DMS53 (cell line): ENCODE data around the gene PLIN3.
"Not testable (repeated sequence)": the region's sequence is repeated elsewhere in the genome, so short reads cannot be mapped to it uniquely, and the experiment has no call there.

Experiments
- DNase-seq: peaks from one replicate; lab custom pipeline; 2025; lab: John Stamatoyannopoulos, UW

The PLIN3 gene, protein sequence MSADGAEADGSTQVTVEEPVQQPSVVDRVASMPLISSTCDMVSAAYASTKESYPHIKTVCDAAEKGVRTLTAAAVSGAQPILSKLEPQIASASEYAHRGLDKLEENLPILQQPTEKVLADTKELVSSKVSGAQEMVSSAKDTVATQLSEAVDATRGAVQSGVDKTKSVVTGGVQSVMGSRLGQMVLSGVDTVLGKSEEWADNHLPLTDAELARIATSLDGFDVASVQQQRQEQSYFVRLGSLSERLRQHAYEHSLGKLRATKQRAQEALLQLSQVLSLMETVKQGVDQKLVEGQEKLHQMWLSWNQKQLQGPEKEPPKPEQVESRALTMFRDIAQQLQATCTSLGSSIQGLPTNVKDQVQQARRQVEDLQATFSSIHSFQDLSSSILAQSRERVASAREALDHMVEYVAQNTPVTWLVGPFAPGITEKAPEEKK

DNA sequence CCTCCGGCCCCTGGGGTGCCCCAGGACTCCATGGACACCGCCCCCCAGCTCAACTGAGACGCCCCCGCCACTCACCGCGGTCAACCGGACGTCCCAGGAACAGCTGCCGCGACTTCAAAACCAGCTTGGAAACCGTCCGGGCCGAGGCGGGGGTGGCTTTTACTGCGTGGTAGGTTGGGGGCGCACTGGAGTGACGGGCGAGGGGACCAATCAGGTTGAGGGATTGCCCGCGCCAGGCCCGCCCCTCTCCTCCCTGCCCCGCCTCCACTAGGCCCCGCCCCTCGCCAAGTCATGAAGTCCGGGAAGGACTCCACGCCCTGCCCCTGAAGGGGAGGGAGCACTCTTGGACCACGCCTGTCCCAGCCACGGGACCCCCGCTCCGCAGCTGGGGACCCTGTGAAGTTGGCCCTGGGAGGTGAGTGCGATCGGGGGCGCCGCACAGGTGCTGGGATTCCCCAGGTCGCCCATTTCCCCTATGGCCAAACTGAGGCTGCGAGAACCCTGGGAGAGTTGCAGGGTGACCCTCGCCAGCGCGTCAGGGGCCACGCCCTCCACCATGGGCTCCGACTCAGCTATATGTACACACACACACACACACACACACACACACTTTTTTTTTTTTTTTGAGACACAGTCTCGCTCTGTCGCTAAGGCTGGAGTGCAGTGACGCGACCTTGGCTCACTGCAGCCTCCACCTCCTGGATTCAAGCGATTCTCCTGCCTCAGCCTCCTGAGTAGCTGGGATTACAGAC, at the start of gene PLIN3:
Gene PLIN3, minus strand, starts transcription at position 134 of the 752 bp plus-strand sequence. CDS start 6,273 bp downstream, outside the sequence.
- peak; percentile 89 for DNase-seq

DNA sequence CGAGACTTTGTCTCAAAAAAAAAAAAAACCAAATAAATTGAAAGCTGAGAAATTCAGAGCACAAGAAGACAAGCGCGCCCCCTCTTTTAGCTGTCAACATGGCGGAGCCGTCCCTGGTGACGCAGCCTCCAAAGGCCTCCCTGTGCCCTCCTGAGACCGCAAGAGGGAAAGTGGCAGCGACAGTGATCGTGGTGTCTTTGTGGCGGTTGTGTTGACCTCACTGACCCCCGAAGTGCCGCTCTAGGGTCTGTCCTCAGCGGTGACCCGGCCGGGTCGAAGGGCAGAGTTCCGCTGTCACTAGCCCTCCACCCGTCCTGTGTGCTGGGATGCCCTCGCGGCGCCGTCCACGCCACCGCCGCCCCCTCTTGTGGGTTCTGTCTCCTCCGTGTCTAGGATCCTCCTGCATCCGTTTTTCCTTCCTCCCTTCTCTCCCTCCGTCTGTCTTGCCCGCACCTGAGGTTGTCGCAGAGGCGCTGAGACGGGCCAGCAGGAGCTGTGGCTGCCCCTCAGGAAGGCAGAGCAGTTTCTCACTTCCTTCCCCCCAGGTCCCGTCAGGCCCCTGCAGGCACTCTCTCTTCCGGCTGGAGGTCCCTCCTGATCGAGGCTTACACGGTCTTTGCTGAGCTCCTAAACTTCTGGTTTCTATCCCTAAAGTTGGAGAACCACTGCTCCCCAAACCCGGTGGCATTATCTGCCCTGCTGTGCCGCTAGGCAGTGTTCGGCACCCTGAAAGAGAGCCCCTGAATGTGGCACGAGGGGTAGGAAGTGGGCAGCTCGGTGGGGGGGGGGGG, 49.0 kb upstream of the PLIN3 start:
- DNase-seq = no peak

DNA sequence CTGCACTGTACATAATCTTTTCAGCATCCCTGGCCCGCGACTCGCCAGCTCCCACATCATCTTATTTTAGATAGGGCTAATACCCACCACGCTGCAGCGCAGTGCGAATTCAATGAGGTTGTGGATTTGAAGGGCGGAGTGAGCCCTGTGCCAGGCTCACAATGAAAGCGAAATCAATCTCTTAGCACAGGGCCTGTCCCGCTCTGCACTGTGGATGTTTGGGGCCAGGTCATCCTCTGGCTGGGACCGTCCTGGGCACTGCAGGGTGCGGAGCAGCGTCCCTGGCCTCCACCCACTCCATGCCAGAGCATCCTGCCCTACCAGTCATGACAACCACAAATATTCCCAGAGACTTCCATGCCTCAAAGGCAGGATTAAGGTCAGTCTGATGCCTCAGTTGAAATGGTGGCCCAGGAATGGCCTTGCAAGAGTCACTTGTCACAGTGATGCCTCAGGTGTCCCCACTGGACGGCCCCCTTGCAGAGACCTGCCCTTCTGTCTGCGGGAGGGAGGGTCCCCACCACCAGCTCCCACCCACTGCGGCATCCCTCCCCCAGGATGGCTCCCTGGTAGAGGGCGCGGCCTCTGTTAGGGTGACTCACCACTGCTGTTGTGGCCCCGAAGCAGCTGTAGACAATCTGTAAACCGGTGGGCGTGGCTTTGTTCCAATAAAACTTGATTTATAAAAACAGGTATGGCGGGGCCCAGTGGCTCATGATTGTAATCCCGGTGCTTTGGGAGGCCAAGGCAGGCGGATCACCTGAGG, 47.5 kb upstream of the PLIN3 start:
- DNase-seq = peak; percentile 51

DNA sequence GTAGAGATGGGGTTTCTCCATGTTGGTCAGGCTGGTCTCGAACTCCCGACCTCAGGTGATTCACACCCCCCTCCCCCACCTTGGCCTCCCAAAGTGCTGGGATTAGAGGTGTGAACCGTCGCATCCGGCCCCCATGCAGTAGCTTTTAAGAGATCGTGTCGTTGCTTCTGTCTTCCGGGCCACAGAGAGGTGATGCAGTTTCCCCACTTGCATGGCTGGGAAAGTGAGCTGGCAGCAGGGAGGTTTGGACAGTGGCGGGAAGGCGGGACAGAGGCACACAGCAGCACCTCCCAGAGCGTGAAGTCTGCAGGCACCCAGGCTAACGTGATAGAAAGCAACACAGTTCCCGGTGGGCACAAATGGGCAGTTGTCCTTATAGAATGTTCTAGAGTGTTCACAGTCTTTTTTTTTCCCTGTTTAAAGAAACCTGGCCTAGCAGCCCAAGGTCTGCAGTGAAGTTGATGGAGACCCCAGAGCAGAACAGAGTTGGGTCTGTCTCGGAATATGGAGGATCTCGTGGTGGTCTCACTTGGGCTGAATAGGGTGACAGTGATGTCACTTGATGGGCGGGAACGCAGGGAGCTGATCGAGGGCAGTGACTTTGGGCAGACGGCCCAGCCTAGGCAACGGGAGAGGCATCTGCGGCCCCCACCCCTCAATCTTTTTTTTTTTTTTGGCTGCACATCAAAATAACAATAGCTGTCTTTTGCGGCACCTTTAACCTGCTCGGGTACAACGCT, 46.7 kb upstream of the PLIN3 start:
- no peak for DNase-seq

DNA sequence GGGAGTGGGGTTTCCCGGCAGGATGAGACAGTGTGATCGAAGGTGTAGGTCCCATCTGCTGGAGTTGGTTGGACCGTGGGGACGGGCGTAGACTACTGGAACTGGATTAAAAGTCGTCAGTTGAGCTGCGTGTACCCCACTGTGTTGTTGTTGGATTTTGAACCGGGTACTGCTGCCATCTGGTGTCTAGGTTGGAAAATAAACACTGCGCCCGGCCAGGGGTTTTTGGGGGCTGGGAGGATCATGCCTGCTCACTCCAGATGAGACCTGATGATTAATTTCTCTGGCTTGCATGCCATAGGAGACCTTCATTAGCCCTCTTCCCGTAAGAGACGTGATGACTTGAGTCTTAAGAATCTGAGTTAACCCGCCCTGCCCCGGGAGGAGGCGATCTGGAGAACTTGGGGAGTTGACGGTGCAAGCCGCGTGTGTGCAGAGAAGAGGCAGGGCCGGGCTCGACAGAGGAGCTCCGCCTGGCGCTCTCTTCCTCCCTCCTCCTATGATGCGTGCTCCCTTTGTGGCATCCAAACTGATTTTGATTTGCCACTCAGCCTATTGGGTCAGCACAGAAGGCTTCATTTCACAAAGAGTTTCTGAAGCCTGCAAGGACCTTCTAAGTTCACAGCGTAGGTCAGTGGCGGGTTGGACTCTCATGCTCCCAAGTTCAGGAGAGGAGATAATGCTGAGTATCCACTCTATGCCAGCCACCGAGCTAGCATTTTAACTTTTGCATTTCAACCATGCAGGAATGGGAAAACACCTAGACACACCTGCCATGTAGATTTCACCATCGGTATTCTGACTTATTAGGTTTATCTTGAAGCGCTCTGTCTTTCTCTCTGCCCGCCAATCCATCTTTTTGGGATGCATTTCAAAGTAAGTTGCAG, 44.6 kb upstream of the PLIN3 start:
- peak; percentile 40 for DNase-seq

DNA sequence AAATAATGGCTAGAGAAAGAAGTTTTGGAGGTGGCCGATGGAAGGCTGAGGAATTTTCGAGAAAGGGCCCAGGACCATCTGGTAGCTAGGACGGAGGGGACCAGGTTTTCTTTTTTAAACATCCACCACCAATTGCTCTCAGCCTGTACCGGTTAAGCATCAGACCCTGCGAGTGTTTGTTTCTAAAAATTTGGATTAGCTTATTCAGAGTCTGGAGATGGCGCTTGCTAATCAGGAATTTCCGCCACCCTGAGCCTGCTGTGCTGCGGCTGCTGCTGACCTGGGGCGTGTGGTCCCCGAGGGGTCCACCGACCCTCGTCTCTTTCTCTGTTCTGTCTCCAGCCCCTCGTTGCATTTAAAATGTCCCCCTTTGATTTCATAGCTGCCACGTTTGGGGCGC, 43.8 kb upstream of the PLIN3 start:
- no peak for DNase-seq

DNA sequence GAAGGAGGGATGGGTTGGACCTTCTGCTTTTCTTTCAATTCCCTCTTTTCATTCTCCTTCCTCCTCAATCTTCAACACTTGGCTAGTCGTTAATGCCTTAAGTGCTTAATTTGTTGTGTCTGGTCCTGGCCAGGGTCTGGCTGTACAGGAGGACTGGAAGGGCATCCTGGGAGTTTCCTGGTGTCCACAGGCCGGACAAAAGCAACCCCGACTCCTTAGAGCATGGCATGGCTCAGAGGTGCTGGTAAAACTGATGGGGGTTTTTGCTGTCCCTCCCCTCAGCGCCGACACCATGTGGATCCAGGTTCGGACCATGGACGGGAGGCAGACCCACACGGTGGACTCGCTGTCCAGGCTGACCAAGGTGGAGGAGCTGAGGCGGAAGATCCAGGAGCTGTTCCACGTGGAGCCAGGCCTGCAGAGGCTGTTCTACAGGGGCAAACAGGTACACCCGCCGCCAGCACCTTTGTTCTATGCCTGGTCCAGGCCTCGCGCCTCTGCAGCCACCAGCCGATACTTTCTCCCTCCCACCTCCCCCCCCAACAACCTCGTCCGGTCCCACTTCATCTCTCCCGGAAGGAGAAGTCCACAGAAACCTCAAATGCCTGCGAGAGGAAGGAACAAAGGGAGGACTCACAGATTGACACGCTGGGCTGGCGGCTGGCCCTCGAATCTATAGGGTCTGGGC, 43.3 kb upstream of the PLIN3 start:
- peak; percentile 52 for DNase-seq

DNA sequence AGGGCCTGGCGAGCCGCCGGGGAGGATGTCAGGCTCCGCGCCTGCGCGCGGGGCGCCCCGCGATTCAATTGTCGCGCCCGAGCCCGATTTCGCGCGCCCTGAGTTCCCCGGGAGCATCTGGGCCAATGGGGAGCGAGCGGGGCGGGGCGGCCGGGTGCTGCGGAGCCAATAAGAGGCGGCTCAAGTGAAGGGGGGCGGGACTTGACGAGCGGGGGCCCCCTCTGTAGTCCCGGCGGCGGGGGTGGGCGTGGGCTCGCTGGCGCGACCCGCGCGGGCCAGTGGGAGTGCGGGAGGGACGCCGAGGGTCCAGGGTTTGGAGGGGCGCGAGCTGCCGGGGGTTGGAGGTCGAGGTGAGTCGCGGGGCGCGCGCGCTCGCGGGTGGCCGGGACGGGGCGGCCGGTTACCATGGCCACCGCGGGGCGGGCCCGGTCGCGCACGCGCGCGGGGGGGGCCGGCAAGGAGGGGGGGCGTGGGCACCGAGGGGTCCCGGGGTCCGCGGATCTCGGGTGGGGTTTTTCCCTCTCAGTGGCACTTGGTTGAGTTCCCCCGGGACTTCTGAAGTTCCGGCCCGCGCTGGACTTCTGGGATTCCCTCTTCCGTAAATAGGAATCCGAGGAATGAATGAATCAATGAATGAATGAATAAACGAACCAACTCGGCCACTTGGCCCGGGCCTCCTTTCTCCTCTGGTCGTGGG, 42.6 kb upstream of the PLIN3 start:
- DNase-seq = peak; percentile 94

DNA sequence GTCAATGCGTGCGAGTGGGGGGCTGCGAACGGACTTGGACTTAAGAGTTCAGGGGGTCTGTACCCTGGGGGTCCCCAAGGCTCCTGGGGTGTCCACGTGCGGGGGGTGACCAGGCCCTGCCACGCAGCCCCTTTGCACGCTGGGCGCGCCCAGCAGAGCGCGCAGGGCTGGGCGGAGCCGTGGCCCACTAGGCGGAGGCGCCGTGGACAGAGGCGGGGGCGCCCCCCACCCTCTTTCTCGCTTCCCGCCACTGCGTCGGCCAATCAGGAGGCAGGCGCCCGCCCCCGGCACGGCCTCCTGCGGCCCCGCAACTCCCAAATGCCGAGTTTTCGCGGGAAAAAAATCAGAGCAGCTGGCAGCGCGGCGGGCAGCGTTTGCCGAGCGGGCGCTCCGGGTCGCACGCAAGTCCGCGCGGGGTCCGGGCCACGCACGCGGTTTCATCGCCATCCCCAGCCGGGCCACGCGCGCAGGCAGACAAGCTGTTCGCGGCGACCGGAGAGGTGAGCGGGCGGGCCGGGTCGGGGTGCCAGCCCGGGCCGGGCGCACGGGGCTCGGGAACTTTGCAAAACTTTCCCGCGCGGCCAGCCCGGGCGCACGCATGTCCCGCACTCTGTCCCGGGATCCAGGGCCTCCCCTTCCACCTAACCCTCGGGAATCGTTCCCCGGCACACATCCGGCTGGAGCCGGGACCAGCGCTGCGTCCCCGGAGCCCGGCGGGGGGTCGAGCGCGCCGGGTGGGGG, 41.9 kb upstream of the PLIN3 start, which contains the start of gene UHRF1:
Gene UHRF1, plus strand, starts transcription at position 346 of the 741 bp plus-strand sequence. CDS start 1,385 bp downstream, outside the sequence.
- DNase-seq = peak; percentile 68

DNA sequence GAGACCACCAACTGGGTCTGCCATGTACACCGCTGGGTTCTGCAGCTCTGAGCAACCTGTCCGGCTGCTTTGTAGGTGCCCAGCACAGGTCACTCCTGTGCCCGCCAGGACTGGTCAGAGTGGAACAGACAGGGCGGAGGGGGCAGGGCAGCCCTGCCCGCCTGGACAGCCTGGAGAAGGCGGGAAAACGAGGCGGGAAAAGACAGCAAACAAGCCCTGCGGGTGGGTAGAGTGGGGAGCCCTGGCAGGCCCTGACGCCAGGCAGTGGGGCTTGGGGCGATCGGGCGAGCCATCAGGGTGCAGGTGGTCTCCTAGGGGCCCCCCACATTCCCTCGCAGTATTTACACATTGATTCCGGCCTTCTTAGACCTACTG, 41.3 kb upstream of the PLIN3 start:
- no peak for DNase-seq

DNA sequence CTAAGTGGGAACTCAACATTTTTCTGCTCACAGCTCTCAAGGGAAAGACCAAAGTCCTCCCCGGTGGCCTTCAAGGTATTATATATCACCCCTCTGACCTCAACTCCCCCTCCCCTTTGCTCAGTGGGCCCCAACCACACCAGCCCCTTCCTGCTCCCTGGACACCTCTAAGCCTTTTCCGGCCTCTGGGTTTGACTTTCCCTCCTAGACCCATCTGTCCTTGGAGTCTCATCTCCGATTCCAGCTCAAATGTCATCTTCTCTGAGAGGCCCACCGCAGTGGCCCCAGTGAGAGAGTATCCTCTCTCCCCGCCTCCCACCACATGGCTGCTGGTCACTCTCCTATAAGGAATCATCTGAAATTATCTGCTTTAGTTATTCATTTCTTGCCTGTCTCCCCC, 40.9 kb upstream of the PLIN3 start:
- DNase-seq = no peak

DNA sequence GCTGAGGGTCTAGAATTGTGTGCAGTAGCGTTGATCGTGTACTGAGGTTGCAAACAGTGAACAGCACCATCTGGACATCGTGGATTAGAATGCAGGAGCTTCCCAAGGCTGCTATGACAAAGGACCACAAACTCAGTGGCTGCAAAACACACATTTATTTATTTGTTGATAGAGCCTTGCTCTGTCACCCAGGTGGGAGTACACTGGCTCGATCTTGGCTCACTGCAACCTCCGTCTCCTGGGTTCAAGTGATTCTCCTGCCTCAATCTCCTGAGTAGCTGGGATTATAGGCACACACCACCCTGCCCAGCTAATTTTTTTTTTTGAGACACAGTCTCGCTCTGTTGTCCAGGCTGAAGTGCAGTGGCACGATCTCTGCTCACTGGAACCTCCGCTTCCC, 39.5 kb upstream of the PLIN3 start:
- no peak for DNase-seq

DNA sequence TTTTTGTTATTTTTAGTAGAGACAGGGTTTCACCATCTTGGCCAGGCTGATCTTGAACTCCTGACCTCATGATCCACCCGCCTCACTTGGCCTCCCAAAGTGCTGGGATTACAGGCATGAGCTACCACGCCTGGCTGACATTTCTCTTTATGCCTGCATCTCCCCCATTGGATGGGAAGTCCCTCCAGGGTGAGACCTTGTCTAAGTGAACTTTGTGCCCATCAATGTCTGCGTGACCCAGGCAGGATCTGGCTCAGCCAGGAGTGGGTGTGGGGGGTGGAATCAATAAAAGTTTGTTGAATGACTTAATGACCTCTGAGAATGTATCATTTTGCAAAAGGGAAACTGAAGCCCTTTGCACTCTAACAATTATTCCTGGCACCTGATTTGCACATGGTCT, 37.0 kb upstream of the PLIN3 start:
- no peak for DNase-seq

DNA sequence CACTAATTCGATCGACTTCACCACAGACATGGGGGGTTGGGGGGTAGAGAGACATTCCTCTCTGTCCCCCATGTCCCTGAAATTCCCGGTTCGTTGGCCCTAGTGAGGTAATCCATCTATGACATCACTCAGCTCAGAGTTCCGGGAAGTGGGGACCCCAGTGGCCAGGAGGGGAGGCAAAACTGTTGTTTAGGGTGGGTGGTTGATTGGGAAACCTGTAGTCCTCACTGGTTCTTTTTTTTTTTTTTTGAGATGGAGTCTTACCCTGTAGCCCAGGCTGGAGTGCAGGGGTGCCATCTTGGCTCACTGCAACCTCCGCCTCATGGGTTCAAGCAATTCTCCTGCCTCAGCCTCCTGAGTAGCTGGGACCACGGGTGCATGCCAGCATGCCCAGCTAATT, 35.3 kb upstream of the PLIN3 start, which contains the start of gene ARRDC5:
Gene ARRDC5, minus strand, starts transcription at position 101 of the 400 bp plus-strand sequence. Its CDS starts 71 bp downstream, at position 30.
- DNase-seq = no peak

DNA sequence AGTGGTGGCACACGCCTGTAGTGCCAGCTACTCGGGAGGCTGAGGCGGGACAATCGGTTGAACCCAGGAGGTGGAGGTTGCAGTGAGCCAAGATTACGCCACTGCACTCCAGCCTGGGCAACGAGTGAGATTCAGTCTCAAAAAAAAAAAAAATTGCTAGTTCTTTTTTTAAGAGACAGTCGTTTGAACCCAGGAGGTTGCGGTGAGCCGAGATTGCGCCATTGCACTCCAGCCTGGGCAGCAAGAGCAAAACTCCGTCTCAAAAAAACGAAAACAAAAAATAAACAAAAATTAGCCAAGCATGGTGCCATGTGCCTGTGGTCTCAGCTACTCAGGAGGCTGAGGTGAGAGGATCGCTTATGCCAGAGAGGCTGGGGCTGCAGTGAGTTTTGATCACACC, 33.4 kb upstream of the PLIN3 start:
- DNase-seq = not testable (repeated sequence)

DNA sequence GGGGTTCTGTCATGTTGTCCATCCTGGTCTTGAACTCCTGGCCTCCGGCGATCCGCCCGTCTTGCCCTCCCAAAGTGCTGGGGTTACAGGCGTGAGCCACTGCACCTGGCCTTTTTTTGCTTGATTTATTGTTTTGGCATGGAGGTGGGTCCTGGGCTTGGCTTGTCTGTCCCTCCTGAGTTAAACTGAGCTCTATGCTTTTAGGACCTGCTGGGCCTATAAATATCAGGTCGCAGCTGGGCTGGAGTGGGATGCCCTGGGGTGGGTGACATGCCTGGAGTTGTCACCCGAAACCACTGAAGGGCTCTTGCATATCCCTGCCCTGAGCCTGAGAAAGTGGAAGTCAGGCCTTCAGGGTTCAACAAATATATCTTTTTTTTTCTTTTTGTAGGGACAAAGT, 29.7 kb upstream of the PLIN3 start:
- DNase-seq = no peak

DNA sequence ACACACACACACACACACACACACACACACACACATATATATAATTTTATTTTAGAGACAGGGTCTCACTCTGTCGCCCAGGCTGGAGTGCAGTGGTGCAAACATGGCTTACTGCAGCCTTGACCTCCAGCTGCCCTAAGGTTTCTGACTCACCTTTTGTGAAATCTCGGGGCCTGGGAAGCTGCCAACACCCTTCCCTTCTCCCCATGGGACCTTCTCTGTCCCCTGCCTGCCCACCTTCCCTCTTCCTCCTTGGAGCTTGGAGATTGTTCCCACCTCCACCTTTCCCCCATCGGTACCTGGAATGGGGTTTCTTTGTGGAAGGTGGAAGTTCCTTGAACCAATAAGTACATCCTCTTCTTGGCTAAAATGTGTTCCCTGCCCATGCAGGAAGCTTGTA, 28.9 kb upstream of the PLIN3 start:
- peak; percentile 15 for DNase-seq

DNA sequence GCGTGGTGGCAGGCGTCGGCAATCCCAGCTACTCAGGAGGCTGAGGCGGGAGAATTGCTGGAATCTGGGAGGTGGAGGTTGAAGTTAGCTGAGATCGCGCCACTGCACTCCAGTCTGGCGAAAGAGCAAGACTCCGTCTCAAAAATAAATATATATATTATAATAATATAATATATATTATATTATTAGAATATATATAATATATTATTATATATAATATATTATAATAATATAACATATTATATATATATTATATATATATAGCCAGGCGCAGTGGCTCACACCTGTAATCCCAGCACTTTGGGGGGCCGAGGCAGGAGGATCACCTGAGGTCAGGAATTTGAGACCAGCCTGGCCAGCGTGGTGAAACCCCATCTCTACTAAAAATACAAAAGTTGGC, 25.5 kb upstream of the PLIN3 start:
- DNase-seq = not testable (repeated sequence)
